Breast epithelium (tissue), 3 donors: ENCODE results near the gene EDC4.

Experiments used
- POLR2AphosphoS5 ChIP-seq, 3 donors: sonication (generic); formaldehyde crosslinking; IDR thresholded peaks; one replicate each; pipeline ENCODE4 v1.6.1; 2017; ENCODE audit warnings: antibody characterized with exemption in 3 of 3
- TF ChIP-seq, protein P1 (sequence below), 3 donors: fragments of 450-650 bp; IDR thresholded peaks; one replicate each; pipeline ENCODE4 v1.5.1; 2016 to 2017; ENCODE audit warnings: antibody characterized with exemption in 3 of 3, mild to moderate bottlenecking in 3 of 3, moderate library complexity in 3 of 3

DNA sequence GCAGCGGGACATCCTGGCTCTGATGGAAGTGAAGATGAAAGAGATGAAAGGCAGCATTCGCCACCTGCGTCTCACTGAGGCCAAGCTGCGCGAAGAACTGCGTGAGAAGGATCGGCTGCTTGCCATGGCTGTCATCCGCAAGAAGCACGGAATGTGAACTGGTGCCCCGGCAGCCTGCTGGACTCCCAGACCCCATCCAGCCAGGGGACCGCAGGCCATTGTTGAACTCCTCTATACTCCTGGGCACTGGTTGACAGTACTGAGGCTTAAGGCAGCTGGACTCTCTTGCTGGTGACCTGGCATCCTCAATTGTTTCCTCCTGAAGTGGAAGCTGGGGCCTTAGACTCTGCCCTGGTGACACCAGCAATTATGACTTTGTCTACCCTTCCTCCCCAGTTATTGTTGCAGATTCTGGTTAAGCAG, 29.5 kb upstream of the EDC4 start:
- TF ChIP-seq, protein P1, sequence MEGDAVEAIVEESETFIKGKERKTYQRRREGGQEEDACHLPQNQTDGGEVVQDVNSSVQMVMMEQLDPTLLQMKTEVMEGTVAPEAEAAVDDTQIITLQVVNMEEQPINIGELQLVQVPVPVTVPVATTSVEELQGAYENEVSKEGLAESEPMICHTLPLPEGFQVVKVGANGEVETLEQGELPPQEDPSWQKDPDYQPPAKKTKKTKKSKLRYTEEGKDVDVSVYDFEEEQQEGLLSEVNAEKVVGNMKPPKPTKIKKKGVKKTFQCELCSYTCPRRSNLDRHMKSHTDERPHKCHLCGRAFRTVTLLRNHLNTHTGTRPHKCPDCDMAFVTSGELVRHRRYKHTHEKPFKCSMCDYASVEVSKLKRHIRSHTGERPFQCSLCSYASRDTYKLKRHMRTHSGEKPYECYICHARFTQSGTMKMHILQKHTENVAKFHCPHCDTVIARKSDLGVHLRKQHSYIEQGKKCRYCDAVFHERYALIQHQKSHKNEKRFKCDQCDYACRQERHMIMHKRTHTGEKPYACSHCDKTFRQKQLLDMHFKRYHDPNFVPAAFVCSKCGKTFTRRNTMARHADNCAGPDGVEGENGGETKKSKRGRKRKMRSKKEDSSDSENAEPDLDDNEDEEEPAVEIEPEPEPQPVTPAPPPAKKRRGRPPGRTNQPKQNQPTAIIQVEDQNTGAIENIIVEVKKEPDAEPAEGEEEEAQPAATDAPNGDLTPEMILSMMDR (IDR thresholded peaks at IDR 0.05): no peak
- no peak for TF ChIP-seq POLR2AphosphoS5 (IDR thresholded peaks at IDR 0.05)
